Measurements from ENCODE around the gene POR.

DNA sequence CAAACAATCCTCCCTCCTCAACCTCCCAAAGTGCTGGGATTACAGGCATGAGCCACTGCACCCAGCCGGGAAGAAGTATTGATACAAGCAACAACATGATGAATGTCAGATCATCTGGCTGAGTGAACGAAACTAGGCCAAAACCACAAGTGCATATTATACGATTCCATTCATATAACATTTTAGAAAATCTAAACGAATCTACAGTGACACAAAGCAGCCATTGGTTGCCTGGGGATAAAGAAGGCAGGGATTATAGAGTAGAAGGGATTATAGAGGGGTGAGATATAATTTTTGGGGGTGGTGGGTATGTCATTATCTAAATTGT lies 47.6 kb upstream of the POR start:
- no peak for TF ChIP-seq CTCF (conservative IDR thresholded peaks at IDR 0.05 in 1 of 2, IDR thresholded peaks at IDR 0.05 in 1 of 2; ENCODE audit: extremely low read depth in 1 of 2, insufficient read depth in 1 of 2, low read depth in 1 of 2, low read length in 2 of 2)
- no peak for TF ChIP-seq EZH2 (IDR thresholded peaks at IDR 0.05; ENCODE audit: borderline replicate concordance, low read length)
